ENCODE results near the gene ANKRD28.

ANKRD28 gene

DNA sequence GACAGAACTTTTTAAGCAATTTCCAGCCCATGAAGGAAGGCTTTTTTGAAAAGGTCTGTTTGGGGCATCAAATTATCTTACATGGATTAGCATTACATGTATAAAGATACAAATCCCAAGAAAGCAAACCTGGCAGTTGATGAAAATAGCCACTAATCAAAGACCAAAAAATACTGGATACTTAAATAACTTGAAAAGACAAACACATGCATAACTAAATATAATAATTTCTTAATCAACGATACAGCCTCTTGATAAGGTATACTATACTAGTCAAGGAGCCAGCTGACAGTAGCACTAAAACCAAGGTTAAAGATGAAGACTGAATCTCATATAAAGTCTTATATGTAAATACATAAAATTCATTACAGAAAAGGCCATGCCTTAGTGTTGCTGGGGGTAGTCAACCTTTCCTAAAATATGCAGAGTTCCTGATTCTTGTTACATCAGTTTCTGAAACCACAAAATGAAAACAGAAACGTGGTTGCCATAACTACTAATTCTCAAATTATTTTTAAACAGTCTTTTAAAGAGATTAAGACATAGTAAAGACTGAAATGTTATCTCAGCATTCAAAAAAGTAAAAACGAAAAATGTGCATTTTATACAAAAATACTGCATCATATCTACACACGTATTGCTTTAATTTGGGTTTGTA lies 2.0 kb downstream of the ANKRD28 start:
- H3K9me3 ChIP-seq (ENCODE audit: control insufficient read depth in 5 of 5, low read length in 5 of 5) = no peaks in the 10 kb centered on the region
- H3K36me3 ChIP-seq (ENCODE audit: control insufficient read depth in 5 of 5, insufficient read depth in 5 of 5, low read length in 5 of 5) = peaks cover 0 to 12% (median 0%) of the 10 kb centered on the region in 5 donors
- H3K4me1 ChIP-seq (ENCODE audit: control insufficient read depth in 5 of 5, insufficient read depth in 5 of 5, low read length in 5 of 5) = peaks cover 0 to 47% (median 34%) of the 10 kb centered on the region in 5 donors
- peak overlapping the region; percentile 95 for H3K27ac ChIP-seq (ENCODE audit: low read depth, low read length)
- H3K4me3 ChIP-seq (ENCODE audit: low read depth in 1 of 5, low read length in 5 of 5) = peak overlapping the region; percentile 69 to 82 (median 77)
- peak overlapping the region; percentile 74 to 97 (median 81) for H3K9ac ChIP-seq (ENCODE audit: low read length in 5 of 5)
- H3K27me3 ChIP-seq (ENCODE audit: control insufficient read depth in 5 of 5, insufficient read depth in 4 of 5, low read length in 5 of 5) = no peaks in the 10 kb centered on the region

DNA sequence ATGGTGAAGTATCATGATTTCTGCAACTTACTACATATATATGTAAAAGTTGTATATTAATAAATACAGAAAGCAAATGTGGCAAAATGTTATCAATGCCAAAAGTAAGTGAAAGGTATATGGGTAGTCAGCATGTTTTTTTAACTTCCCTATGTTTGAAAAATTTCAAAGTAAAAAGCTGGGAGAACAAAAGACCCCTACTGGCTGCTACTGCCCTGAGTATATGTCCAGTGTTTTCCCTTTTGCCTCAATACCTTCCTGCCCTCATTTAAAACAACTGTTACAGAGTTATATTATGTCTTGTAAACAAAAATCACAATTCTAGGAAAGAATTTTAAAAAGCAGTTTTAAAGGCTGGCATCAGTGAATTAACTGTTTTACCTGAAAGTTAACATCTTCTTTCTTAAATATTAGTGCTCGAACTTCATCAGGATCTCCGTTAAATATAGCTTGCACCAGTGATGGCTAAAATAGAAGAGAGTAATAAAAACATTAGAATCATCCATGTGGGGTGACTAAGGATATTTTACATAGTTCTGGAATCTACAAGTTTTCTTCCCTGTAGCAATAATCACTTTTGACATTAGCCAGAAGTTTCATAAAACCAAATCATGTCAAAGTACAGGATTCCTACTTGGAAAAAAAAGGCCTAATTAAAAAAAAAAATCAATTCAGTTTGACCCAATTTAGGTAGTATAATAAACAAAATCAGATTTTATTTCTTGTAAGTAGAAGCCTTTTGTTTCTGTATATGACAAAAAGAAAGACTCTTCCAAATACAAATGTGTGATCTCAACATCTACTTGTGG lies 2.7 kb downstream of the ANKRD28 start:
- H3K9me3 ChIP-seq (ENCODE audit: control insufficient read depth in 5 of 5, low read length in 5 of 5) = no peaks in the 10 kb centered on the region
- H3K36me3 ChIP-seq (ENCODE audit: control insufficient read depth in 5 of 5, insufficient read depth in 5 of 5, low read length in 5 of 5) = peaks cover 0 to 18% (median 0%) of the 10 kb centered on the region in 5 donors
- H3K27me3 ChIP-seq (ENCODE audit: control insufficient read depth in 5 of 5, insufficient read depth in 4 of 5, low read length in 5 of 5) = no peaks in the 10 kb centered on the region
- peak overlapping the region; percentile 95 for H3K27ac ChIP-seq (ENCODE audit: low read depth, low read length)
- peak overlapping the region; percentile 69 to 82 (median 77) for H3K4me3 ChIP-seq (ENCODE audit: low read depth in 1 of 5, low read length in 5 of 5)
- peak overlapping the region; percentile 74 to 97 (median 81) for H3K9ac ChIP-seq (ENCODE audit: low read length in 5 of 5)
- H3K4me1 ChIP-seq (ENCODE audit: control insufficient read depth in 5 of 5, insufficient read depth in 5 of 5, low read length in 5 of 5) = peaks cover 0 to 47% (median 29%) of the 10 kb centered on the region in 5 donors

DNA sequence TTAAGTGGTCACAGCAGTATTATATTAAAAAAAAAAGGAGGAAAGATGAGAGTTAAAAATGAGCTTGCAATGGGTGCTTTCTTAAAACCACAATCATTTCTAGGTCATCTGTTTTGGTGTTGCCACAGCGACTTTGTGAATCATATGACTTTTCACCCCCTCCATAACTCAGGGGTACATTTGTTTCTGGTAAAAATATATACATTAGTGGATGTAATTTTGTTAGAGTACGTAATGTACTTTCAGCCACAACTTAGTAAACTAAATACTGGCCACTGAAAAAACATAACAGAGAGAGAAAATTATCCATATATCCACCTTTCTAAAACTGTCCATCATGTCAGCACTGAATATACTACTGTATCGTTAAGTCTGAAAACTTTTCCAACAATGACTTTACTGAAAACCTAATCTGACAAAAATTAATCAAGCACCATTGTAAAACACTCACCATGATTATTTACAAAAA lies 3.4 kb downstream of the ANKRD28 start:
- Histone ChIP-seq H3K9ac (ENCODE audit: low read length in 5 of 5) (peak overlapping the region in 4 of 5 donors; percentile 74 to 97 (median 78)), H3K4me1 (ENCODE audit: control insufficient read depth in 5 of 5, insufficient read depth in 5 of 5, low read length in 5 of 5) (peaks cover 0 to 44% (median 27%) of the 10 kb centered on the region in 5 donors), H3K4me3 (ENCODE audit: low read depth in 1 of 5, low read length in 5 of 5) (peak overlapping the region; percentile 69 to 82 (median 77))

DNA sequence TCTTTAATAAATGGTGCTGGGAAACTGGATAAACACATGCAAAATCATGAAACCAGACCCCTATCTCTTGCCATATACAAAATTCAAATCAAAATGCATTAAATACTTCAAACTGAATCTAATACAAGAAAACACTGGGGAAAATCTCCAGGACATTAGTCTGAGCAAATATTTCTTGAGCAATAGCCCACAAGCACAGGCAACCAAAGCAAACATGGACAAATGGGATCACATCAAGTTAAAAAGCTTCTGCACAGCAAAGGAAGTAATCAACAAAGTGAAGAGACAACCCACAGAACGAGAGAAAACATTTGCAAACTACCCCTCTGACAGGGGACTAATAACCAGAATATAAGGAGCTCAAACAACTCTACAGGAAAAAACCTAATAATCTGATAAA lies 6.3 kb downstream of the ANKRD28 start:
- H3K27ac ChIP-seq (ENCODE audit: low read depth, low read length) = no peak overlapping the region
- H3K9ac ChIP-seq (ENCODE audit: low read length in 5 of 5) = no peak overlapping the region
- peaks cover 0 to 27% (median 18%) of the 10 kb centered on the region in 5 donors for H3K4me1 ChIP-seq (ENCODE audit: control insufficient read depth in 5 of 5, insufficient read depth in 5 of 5, low read length in 5 of 5)
- H3K36me3 ChIP-seq (ENCODE audit: control insufficient read depth in 5 of 5, insufficient read depth in 5 of 5, low read length in 5 of 5) = peaks cover 0 to 24% (median 0%) of the 10 kb centered on the region in 5 donors
- H3K4me3 ChIP-seq (ENCODE audit: low read depth in 1 of 5, low read length in 5 of 5) = peak overlapping the region in 1 of 5 donors; percentile 25
- H3K9me3 ChIP-seq (ENCODE audit: control insufficient read depth in 5 of 5, low read length in 5 of 5) = no peaks in the 10 kb centered on the region
- no peaks in the 10 kb centered on the region for H3K27me3 ChIP-seq (ENCODE audit: control insufficient read depth in 5 of 5, insufficient read depth in 4 of 5, low read length in 5 of 5)

More for the DNA sequence above, 3.4 kb downstream of the ANKRD28 start:
- Histone ChIP-seq H3K27ac (ENCODE audit: low read depth, low read length) (peak overlapping the region; percentile 95), H3K36me3 (ENCODE audit: control insufficient read depth in 5 of 5, insufficient read depth in 5 of 5, low read length in 5 of 5) (peaks cover 0 to 18% (median 0%) of the 10 kb centered on the region in 5 donors), H3K27me3 (ENCODE audit: control insufficient read depth in 5 of 5, insufficient read depth in 4 of 5, low read length in 5 of 5) (no peaks in the 10 kb centered on the region), H3K9me3 (ENCODE audit: control insufficient read depth in 5 of 5, low read length in 5 of 5) (no peaks in the 10 kb centered on the region)

DNA sequence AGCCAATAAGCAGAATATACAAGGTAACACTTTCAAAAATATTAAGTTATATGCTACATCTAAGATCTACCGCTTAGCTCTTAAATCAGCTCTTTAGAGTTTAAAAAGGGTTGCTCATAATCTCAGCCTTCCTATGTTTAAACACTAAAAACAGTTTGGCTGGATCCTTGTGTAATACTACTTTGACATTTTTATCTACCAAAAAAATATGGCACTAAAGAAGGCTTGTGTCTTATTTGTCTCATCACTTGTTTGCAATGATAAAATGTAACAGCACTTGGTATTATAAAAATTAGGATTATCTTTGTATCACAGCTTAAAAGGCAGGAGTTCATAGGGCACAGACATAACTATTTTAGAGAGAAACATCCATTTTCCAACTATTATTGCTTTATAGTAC lies 9.8 kb downstream of the ANKRD28 start:
- Histone ChIP-seq H3K27me3 (ENCODE audit: control insufficient read depth in 5 of 5, insufficient read depth in 4 of 5, low read length in 5 of 5) (no peaks in the 10 kb centered on the region), H3K9ac (ENCODE audit: low read length in 5 of 5) (no peak overlapping the region)

DNA sequence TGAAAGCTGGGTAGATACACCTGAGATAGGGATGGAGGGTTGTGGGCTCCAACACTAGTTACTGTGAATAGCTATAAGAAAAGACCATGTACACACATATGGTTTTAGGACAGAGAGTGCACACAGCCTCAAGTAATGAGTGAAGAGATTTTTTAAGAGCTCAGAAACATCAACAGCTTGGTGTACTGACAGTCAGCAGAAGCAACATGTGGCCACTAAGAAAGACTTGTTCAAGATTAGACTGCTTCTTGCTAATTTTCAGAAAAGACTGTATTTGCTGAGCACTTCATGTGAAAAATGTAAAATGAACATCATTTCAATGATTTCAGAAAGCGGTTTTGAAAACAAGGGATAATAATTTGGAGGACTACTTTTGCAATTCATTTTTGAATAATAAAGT lies 10.3 kb downstream of the ANKRD28 start:
- Histone ChIP-seq H3K4me1 (ENCODE audit: control insufficient read depth in 5 of 5, insufficient read depth in 5 of 5, low read length in 5 of 5) (peaks cover 0 to 33% (median 6%) of the 10 kb centered on the region in 5 donors), H3K27ac (ENCODE audit: low read depth, low read length) (no peak overlapping the region), H3K36me3 (ENCODE audit: control insufficient read depth in 5 of 5, insufficient read depth in 5 of 5, low read length in 5 of 5) (peaks cover 0 to 26% (median 0%) of the 10 kb centered on the region in 5 donors), H3K9me3 (ENCODE audit: control insufficient read depth in 5 of 5, low read length in 5 of 5) (no peaks in the 10 kb centered on the region), H3K27me3 (ENCODE audit: control insufficient read depth in 5 of 5, insufficient read depth in 4 of 5, low read length in 5 of 5) (no peaks in the 10 kb centered on the region), H3K4me3 (ENCODE audit: low read depth in 1 of 5, low read length in 5 of 5) (no peak overlapping the region), H3K9ac (ENCODE audit: low read length in 5 of 5) (no peak overlapping the region)

More for the DNA sequence above, 9.8 kb downstream of the ANKRD28 start:
- H3K9me3 ChIP-seq (ENCODE audit: control insufficient read depth in 5 of 5, low read length in 5 of 5) = no peaks in the 10 kb centered on the region
- H3K27ac ChIP-seq (ENCODE audit: low read depth, low read length) = no peak overlapping the region
- H3K4me3 ChIP-seq (ENCODE audit: low read depth in 1 of 5, low read length in 5 of 5) = no peak overlapping the region
- H3K4me1 ChIP-seq (ENCODE audit: control insufficient read depth in 5 of 5, insufficient read depth in 5 of 5, low read length in 5 of 5) = peaks cover 0 to 29% (median 3%) of the 10 kb centered on the region in 5 donors
- H3K36me3 ChIP-seq (ENCODE audit: control insufficient read depth in 5 of 5, insufficient read depth in 5 of 5, low read length in 5 of 5) = peaks cover 0 to 26% (median 0%) of the 10 kb centered on the region in 5 donors

DNA sequence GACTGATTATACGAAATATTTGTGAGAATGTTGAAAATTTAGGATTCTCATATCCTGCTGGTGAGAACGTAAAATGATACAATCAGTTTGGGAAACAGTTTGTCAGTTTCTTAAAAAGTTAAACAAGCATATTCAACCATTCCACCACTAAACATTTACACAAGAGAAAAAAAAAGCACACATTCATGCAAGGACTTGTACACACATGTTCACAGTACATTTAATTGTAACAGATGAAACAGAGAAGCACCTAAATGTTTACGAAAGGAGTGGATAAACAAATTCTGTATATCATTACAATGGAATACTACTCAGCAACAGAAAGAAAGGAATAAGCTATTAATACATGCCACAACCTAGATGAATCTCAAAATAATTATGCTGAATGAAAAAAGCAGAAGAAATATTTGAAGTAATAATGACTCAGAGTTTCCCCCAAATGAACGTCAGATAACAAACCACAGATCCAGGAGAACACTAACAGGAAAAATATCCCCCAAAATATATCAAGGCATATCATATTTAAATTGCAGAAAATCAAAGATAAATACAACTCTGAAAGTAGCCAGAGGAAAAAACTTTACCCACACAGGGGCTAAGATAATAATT lies 14.3 kb downstream of the ANKRD28 start:
- peaks cover 0 to 2% (median 0%) of the 10 kb centered on the region in 5 donors for H3K36me3 ChIP-seq (ENCODE audit: control insufficient read depth in 5 of 5, insufficient read depth in 5 of 5, low read length in 5 of 5)
- no peaks in the 10 kb centered on the region for H3K9me3 ChIP-seq (ENCODE audit: control insufficient read depth in 5 of 5, low read length in 5 of 5)
- peaks cover 0 to 54% (median 12%) of the 10 kb centered on the region in 5 donors for H3K4me1 ChIP-seq (ENCODE audit: control insufficient read depth in 5 of 5, insufficient read depth in 5 of 5, low read length in 5 of 5)
- H3K4me3 ChIP-seq (ENCODE audit: low read depth in 1 of 5, low read length in 5 of 5) = no peak overlapping the region
- H3K9ac ChIP-seq (ENCODE audit: low read length in 5 of 5) = peak overlapping the region in 3 of 5 donors; percentile 26 to 75 (median 39)
- no peaks in the 10 kb centered on the region for H3K27me3 ChIP-seq (ENCODE audit: control insufficient read depth in 5 of 5, insufficient read depth in 4 of 5, low read length in 5 of 5)
- H3K27ac ChIP-seq (ENCODE audit: low read depth, low read length) = no peak overlapping the region

DNA sequence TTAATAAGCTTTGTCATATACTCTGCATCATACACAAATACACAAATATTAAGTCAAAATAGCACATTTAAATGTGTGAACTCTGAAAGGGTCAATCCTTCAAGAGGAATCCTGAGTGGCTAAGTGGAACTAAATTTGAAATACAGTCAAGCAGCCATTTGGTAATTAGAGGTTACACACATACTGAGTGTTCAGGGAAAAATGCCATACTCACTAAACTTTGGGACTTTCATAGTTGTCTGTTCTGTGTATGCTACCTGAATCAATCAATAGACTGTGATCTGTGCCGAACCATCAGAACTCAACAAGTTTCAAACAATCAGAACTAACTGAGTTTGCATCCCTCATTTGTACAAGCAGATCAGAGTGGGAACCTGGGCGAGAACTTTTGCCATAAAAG lies 15.3 kb downstream of the ANKRD28 start:
- Histone ChIP-seq H3K36me3 (ENCODE audit: control insufficient read depth in 5 of 5, insufficient read depth in 5 of 5, low read length in 5 of 5) (peaks cover 0 to 6% (median 0%) of the 10 kb centered on the region in 5 donors), H3K9me3 (ENCODE audit: control insufficient read depth in 5 of 5, low read length in 5 of 5) (no peaks in the 10 kb centered on the region), H3K9ac (ENCODE audit: low read length in 5 of 5) (peak overlapping the region in 3 of 5 donors; percentile 51 to 75 (median 62)), H3K27me3 (ENCODE audit: control insufficient read depth in 5 of 5, insufficient read depth in 4 of 5, low read length in 5 of 5) (no peaks in the 10 kb centered on the region), H3K4me1 (ENCODE audit: control insufficient read depth in 5 of 5, insufficient read depth in 5 of 5, low read length in 5 of 5) (peaks cover 0 to 54% (median 12%) of the 10 kb centered on the region in 5 donors), H3K4me3 (ENCODE audit: low read depth in 1 of 5, low read length in 5 of 5) (peak overlapping the region in 3 of 5 donors; percentile 39 to 55 (median 47)), H3K27ac (ENCODE audit: low read depth, low read length) (peak overlapping the region; percentile 40)

DNA sequence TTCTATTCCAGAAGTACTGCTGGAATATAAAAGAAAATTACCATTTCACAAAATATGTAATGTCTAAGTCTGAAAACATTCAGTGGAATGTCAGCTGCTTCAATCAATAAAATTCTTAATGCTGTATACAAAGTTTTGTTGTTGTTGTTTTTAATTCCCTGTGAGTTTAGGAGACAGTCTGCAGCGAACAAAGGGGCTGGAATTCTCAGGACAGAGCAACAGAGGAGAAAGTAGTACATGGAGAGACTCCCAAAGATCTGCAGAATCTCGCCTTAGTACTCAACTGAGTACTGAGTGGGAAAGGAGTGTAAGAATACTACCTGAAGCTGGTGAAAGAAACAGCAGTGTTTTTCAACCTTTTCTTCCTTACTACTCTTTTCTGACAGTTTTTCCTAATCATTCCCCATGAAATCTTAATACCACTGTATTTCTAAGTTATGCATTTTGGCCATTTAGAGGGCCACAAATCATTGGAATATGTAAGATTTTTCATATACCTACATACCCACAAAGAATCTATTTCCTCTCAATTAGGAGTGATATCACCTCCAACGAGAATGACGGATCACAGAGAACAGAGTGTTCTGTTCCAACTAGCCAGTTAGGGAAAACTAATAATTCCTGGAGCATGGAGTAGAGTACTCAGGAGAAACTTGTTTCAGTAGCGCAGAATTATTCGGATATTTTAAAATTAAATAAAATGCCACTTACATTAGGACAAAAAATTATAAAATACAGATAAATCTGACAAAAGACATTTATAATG lies 16.0 kb downstream of the ANKRD28 start:
- Histone ChIP-seq H3K27me3 (ENCODE audit: control insufficient read depth in 5 of 5, insufficient read depth in 4 of 5, low read length in 5 of 5) (no peaks in the 10 kb centered on the region), H3K9ac (ENCODE audit: low read length in 5 of 5) (peak overlapping the region in 2 of 5 donors; percentile 20 to 75), H3K9me3 (ENCODE audit: control insufficient read depth in 5 of 5, low read length in 5 of 5) (no peaks in the 10 kb centered on the region), H3K36me3 (ENCODE audit: control insufficient read depth in 5 of 5, insufficient read depth in 5 of 5, low read length in 5 of 5) (peaks cover 0 to 6% (median 0%) of the 10 kb centered on the region in 5 donors), H3K4me3 (ENCODE audit: low read depth in 1 of 5, low read length in 5 of 5) (peak overlapping the region in 4 of 5 donors; percentile 3 to 47 (median 32)), H3K4me1 (ENCODE audit: control insufficient read depth in 5 of 5, insufficient read depth in 5 of 5, low read length in 5 of 5) (peaks cover 0 to 51% (median 12%) of the 10 kb centered on the region in 5 donors), H3K27ac (ENCODE audit: low read depth, low read length) (peak overlapping the region; percentile 40)
